22Rv1 (cell line): ENCODE data around the gene BTBD19.
"Not testable (repeated sequence)": the region's sequence is repeated elsewhere in the genome, so short reads cannot be mapped to it uniquely, and the experiment has no call there.

Source experiments
- H3K27ac ChIP-seq: fragments of 450-650 bp; 2 replicates; pipeline ENCODE4 v1.5.1; 2017
- ZFX ChIP-seq: fragments of 450-650 bp; IDR thresholded peaks from 2 replicates; pipeline ENCODE4 v1.6.1; 2017; ENCODE audit warnings: antibody characterized with exemption, borderline replicate concordance
- TF ChIP-seq, protein P1 (sequence below): fragments of 450-650 bp; IDR thresholded peaks from 2 replicates; pipeline ENCODE4 v1.5.1; 2017; ENCODE audit warnings: mild to moderate bottlenecking

Gene BTBD19

GRCh38 chr1:44808063-44808937 lies at the start of gene BTBD19:
Gene BTBD19 (plus strand): TSS chr1:44808523. CDS start chr1:44808821, 298 bp downstream.
- peak within 1 kb of the TSS; percentile 94 for H3K27ac ChIP-seq
- TF ChIP-seq ZFX, result no peak
- TF ChIP-seq, protein P1, sequence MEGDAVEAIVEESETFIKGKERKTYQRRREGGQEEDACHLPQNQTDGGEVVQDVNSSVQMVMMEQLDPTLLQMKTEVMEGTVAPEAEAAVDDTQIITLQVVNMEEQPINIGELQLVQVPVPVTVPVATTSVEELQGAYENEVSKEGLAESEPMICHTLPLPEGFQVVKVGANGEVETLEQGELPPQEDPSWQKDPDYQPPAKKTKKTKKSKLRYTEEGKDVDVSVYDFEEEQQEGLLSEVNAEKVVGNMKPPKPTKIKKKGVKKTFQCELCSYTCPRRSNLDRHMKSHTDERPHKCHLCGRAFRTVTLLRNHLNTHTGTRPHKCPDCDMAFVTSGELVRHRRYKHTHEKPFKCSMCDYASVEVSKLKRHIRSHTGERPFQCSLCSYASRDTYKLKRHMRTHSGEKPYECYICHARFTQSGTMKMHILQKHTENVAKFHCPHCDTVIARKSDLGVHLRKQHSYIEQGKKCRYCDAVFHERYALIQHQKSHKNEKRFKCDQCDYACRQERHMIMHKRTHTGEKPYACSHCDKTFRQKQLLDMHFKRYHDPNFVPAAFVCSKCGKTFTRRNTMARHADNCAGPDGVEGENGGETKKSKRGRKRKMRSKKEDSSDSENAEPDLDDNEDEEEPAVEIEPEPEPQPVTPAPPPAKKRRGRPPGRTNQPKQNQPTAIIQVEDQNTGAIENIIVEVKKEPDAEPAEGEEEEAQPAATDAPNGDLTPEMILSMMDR, result no peak

- TF ChIP-seq ZFX, result no peak
- TF ChIP-seq, protein P1, result no peak
- no peak overlapping the region for H3K27ac ChIP-seq
Observed at GRCh38 chr1:44759077-44759476, 49.2 kb upstream of the BTBD19 start.

DNA sequence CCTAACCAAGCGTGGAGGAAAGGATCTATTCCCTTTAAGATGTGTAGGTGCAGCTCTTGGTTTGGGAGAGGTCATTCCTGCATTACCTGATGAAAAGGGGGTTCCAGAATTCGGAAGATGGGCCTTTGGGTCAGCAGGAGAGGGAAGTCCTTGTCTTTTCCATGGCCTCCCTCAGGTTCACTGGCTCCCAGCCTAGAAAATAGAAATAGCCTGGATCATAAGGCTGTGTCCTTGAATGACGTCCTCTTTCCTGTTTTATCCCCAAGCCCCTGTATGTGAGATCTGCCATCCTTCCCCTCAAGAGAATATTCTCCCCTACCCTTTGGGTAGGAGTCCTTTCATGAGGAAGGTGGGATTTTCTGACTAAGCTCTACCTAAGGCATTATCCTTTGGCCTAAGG lies 47.4 kb upstream of the BTBD19 start:
- TF ChIP-seq, protein P1, result no peak
- no peak for TF ChIP-seq ZFX
- no peak overlapping the region for H3K27ac ChIP-seq

- H3K27ac ChIP-seq, result not testable (repeated sequence)
Observed at GRCh38 chr1:44766421-44766820, 41.9 kb upstream of the BTBD19 start.

DNA sequence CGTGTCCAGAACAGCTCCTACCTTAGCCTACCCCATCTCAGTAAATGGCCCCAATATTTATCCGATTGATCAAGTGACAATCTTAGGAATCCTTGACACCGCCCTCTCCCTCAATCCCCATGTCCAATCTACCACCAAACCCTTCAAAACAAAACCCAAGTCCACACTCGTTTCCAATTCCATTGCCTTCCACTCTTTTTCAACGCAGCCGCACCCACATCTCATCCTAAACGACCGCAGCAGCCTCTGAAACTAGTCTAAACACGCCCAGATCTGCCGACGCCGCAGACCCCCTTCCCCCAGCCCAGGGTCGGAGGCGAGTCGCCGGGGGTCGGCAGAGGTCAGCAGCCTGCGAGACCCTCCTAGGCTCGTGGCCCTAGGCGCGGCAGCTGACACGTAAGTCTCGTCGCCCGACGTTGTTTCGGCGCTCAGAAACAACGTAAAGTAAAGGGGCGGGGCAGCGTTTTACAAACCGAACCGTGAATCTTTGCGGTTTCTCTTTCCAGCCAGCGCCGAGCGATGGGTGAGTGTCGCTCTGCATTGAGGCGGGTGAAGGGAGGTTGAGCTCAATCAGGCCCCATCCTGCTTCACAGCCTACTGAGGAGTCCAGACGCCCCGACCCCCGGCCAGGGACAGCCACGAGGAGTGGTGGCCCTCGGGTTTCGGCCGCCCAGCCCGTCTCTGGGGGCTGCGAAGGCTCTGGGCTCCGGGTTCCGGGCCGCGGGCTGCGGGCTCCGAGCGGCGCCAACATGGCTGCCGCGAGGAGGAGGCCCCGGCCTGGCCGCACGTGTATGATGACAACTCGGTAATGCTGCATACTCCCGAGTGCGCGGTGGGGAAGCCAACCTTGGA lies 33.0 kb upstream of the BTBD19 start, which contains the start of gene RPS8:
RPS8 (plus strand) TSS at position 463 of the 852 bp plus-strand sequence; CDS start at position 520, 57 bp downstream.
- TF ChIP-seq ZFX, result no peak
- TF ChIP-seq, protein P1, result no peak
- peak within 1 kb of the TSS; percentile 92 for H3K27ac ChIP-seq

DNA sequence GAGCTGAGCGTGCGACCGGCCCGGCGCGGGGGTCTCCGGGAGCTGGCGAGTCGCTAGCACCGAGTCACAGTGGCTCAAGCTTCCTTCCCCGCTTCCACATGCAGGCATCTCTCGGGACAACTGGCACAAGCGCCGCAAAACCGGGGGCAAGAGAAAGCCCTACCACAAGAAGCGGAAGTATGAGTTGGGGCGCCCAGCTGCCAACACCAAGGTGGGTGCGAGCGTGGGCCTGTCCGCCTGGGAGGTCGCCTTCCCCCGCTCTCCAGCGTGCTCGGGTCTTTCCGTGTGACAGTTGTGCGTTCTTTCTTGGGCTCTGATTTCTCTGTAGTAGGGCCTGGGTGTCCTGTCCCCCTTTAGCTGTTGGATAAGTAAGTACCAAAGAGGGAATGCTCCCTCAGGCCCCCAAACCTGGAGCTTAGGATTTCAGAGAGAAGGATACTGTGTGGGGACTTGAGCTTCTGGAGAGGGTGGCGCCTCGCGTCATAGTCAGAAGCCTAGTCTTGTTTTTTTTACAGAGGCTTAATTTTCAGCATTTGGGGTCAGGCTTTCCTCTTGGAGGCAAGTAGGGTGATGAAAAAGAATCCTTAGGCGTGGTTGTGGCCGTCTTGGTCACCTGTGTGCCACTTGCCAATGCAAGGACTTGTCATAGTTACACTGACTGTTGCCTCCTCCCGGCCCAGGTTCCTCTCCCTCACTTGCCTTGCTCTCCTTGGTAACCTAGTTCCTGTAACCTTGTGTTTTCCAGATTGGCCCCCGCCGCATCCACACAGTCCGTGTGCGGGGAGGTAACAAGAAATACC lies 32.2 kb upstream of the BTBD19 start:
- H3K27ac ChIP-seq, result peak overlapping the region; percentile 92
- TF ChIP-seq, protein P1, result no peak
- no peak for TF ChIP-seq ZFX

- TF ChIP-seq, protein P1, result no peak
- no peak for TF ChIP-seq ZFX
- H3K27ac ChIP-seq, result peak overlapping the region; percentile 92
Observed at GRCh38 chr1:44776730-44777068, 31.6 kb upstream of the BTBD19 start.
